ENCODE data around the gene PUS1.
"Not testable (repeated sequence)": the region's sequence is repeated elsewhere in the genome, so short reads cannot be mapped to it uniquely, and the experiment has no call there.

PUS1 gene

DNA sequence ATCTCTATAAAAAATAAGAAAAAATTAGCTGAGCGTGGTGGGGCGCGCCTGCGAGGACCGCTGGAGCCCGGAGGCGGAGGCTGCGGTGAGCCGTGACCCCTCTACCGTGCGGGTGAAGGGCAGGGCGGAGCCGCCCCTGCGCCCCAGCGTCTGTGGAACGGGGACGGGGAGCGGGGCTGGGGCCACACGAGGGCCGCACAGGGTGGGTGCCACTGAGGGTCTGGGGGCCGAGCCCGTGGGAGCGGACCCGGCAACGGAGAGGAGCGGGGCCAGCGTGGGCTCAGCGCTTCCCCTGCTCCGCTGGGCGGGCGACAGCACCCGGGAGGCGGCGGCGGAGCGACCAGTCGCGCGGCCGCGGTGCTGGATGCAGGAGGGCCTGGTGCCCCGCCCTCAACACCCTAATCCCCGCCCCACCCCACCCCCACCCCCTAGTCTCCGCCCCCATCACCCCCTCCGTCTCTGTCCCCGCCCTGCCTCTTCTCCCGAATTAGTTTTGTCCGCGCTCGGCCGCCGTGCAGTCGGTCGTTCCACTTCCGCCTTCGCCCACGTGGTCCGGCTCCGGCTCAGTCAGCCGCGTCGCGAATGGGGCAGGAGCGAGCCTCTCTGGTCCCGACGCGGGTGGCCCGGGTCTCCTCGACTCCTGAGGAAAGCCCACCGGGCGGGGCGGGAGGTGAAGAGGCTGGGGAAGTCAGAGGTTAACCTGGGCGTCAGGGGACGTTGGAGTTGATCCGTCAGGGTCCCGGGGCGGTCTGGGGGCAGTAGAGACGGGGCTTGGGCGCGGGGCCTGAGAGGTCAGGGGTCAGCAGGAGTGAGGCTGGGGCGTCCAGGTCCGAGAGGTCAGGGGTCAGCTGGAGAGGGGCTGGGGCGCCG, at the start of gene PUS1:
Gene PUS1, plus strand, starts transcription at position 566 of the 870 bp plus-strand sequence. CDS start 447 bp downstream, outside the sequence.
- peak; percentile 91 for DNase-seq

DNA sequence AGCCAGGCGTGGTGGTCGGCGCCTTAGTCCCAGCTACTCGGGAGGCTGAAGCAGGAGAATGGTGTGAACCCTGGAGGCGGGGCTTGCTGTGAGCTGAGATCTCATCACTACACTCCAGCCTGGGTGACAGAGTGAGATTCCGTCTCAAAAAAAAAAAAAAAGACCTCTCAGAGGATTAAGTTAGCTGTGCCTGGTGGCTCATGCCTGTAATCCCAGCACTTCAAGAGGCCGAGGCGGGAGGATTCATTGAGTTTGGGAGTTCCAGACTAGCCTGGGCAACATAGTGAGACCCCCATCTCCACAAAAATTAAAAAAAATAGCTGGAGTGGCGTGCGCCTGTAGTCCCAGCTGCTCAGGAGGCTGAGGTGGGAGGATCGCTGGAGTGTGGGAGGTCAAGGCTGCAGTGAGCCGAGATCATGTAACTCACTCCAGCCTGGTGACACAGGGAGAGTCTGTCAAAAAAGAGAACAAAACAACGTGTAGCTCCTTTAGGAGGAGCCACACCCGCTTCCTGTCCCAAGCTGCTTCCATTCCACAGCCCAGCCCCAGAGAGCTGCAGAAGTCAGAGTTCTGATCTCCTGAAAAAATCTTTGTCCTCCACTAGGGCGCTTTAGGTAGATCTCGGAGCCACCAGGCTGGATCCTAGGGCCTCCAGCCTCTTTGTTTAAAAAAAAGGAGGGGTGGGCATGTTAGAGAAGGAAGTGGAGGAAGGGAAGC, 46.1 kb upstream of the PUS1 start:
- DNase-seq: no peak

DNA sequence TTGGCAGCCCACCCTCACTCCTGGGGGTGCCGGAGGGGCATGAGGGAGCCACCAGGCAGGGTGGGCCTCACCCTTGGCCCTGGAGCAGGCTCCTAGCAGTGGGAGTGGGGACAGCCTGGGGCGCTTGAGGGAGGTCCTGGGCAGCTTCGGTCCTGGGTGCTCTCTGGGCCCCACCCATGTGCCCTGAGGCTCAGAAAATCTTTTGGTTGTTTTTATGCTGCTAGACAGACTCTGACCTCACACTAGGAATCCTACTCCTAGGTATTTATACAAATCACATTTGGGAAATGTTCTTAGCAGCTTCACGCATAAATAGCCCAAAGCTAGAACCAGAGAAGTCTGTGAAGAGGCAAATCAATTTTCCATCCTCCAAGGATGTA, 45.6 kb upstream of the PUS1 start:
- no peak for DNase-seq

DNA sequence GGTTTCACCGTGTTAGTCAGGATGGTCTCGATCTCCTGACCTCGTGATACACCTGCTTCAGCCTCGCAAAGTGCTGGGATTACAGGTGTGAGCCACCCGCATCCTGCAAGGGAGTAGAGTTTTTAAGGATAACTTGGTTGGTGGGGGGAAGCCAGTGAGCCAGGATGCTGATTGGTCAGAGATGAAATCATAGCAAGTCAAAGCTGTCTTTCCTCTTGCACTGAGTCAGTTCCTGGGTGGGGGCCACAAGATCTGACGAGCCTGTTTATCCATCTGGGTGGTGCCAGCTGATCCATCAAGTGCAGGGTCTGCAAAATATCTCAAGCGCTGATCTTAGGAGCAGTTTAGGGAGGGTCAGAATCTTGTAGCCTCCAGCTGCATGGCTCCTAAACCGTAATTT, 44.0 kb upstream of the PUS1 start:
- DNase-seq: not testable (repeated sequence)

DNA sequence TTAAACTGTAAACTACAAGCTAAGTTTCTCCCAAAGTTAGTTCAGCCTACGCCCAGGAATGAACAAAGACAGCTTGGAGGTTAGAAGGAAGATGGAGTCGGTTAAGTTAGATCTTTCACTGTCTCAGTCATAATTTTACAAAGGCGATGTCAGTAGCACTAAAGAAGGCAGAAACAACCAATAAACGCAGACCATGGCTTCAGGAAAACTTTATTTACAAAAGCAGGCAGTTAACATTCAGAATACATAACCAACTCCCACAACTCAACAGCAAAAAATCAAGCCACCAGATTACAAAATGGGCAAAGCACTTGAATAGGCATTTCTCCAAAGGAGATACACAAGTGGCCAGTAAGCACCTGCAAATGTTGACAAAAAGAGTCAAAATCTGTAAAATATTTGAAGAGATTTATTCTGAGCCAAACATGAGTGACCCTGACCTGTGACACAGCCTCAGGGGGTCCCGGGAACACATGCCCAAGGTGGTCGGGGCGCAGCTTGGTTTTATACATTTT, 43.5 kb upstream of the PUS1 start:
- no peak for DNase-seq

DNA sequence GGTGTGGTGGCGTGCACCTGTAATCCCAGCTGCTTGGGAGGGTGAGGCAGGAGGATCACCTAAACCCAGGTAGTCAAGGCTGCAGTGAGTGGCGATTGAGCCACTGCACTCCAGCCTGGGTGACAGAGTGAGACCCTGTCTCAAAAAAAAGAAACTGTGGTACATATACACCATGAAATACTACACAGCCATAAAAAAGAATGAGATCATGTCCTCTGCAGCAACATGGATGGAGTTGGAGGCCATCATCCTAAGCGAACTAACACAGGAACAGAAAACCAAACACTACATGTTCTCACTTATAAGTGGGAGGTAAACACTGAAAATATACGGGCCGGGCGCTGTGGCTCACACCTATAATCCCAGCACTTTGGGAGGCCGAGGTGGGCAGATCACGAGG, 37.4 kb upstream of the PUS1 start:
- not testable (repeated sequence) for DNase-seq

DNA sequence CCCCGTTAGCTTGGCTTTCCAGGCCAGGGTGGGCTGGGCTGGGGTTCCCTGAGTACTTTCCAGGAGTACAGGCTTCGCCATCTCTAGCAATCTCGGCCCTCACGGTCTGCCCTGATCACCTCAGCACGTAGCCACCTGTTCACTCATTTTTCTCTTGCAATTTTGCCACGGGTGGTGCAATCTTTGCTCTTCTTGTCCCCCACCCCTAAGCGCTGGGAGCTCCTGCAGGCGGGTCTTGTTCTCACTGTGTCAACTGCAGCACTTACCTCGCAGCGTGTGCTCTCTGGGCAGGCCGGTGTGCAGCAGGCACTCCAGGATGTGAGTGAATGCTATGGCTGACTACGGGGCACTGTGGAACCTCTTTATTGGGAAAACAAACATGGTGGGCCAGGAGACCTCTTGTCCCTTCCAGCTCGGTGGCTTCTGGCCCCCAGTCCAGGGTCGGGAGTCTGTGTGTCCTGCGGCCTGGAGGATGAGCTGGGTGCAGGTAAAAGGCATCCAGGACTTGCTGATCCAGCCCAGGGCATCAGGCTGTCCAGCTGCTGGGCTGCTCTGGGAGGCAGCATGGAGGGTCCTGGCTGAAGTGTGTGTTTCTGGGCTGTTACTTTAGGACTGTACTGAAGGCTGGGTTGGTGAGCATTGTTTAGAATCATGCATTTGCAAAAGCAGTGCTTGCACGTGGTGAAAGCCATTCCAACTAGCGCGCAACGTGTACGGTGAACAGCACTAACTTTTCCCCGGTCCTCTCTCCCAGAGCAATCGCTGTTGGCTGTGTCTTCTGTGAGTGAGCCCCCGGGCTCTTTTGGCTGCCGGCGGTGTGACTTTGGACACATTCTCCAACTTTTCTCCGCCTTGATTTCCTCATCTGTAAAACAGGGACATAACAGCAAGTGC, 36.1 kb upstream of the PUS1 start:
- DNase-seq: no peak

DNA sequence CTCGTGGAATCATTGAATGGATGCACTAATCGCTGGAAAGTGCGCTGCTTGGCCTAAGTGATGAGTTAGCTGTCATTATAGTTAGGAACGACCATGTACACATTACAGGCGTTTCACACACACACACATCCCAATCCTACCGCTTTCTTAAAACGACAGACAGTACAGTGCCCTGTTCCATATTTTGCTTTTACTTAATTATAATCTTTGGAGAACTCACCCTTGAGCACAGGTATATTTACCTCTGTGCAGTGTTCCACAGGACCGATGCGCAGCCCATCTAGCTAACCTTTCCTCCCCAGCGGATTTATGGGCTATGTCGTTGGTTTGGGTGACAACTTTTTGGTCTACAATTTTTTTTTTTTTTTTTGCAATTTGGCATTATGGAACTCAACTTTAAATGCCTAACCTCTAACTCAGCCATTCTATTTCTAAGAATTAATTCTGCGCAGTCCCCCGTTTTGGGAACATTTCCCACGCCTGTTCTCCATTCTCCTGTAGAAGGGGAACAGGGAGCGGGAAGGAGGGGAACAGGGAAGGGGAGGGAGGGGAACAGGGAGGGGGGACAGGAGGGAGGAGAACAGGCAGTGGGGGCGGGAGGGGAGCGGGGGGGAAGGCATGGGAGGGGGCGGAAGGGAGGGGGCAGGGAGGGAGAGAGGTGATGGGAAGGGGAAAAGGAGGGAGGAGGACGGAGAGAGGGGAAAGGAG, 35.3 kb upstream of the PUS1 start:
- no peak for DNase-seq

DNA sequence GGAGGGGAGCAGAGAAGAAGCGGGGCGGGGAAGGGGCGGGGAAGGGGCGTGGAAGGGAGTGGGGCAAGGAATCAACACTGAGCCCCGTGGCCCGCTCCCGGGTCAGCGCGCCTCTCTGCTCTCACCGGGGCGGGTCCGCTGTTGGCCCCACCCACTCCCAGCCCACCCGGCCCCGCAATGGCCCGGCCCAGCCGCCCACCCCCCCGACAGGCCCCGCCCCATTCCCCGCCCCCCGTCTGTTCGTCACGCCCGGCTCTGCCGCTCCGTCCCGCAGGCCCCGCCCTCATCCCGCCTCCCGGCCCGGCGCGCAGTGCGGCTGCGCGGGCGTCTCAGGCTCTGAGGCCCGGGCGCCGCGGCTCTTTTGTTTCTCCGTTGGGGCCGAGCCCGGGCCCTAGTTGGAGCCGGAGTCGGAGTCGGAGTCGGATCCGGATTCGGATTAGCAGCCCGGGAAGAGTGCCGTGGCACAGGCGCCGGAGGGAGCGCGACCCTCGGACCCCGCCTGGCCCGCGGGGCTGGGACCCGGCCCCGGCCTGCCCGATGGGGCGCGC, 34.7 kb upstream of the PUS1 start, which contains the start of gene ULK1:
Gene ULK1, plus strand, starts transcription at position 310 of the 548 bp plus-strand sequence. CDS start 380 bp downstream, outside the sequence.
- DNase-seq: peak; percentile 80

DNA sequence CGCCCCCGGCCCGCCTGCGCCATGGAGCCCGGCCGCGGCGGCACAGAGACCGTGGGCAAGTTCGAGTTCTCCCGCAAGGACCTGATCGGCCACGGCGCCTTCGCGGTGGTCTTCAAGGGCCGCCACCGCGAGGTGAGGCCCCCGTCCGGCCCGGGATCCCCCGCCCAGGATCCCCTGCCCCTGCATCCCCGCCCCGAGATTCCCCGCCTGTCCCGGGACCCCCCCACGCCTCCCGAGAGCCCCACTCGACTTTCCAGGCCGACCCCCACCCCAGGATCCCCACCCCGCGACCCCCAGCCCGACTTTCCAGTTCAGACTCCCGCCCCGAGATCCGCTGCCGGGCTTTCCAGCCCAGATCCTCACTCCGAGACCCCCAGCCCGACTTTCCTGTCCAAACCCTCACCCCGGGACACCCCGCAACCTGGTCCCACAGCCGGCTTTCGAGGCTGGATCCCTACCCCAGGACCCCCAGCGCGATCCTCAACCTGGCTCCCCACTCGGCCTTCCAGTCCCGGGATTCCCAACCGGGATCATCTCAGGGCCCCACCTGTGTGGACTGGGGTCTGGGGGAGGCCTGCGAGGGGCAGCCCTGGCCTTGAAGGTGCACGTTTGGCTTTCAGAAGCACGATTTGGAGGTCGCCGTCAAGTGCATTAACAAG, 34.0 kb upstream of the PUS1 start:
- DNase-seq: no peak

DNA sequence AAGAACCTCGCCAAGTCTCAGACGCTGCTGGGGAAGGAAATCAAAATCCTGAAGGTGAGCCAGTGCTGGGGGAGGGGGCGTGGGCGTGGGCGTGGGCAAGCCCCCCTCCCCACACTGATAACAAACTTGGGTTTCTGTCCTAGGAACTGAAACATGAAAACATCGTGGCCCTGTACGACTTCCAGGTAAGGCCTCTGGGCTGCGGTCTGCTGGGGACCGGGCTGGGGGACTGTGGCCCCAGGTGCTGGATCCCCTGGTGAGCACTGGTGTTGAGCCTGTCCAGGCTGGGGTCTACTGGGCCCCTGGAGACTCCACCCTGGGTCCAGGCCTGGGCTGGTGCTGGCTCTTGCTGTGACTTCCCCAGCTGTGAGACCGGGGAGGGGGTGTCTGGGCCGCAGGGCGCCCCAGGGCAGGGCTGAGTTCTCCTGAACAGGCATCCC, 33.4 kb upstream of the PUS1 start:
- DNase-seq: no peak

DNA sequence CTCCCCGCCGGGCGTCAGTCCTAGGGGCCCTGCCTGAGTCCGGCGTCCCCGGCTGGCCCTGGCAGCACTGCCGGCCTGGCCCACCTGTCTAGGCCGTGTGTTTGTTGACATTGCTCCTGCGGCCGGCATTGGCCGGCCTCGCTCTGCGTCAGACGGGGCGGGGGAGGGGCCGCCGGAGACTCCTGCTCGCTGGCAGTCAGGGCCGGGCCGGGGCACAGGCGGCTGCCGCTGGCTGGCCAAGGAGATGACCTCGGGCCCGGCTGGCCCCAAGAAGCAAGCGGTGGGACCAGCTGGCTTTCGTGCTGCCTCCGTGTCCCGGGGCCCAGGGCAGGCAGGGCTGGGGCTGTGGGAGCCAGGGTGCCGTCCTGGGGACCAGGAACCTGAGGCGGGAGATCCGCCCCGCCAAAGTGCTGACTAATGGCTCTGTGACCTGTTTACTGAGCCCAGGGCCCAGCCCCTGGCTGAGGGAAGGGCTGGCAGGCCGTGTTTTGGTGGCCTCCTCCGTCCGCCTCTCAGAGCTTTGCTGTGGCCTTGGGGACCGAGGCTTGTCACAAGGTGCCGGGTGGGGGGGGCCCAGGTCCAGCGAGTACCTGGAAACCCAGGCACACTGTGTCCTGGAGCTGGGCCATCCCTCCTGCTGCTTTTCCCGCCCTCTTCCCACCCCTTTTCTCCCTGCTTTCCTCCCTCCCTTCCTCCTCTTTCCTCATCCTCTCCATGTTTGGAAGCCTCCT, 32.8 kb upstream of the PUS1 start:
- peak; percentile 23 for DNase-seq

DNA sequence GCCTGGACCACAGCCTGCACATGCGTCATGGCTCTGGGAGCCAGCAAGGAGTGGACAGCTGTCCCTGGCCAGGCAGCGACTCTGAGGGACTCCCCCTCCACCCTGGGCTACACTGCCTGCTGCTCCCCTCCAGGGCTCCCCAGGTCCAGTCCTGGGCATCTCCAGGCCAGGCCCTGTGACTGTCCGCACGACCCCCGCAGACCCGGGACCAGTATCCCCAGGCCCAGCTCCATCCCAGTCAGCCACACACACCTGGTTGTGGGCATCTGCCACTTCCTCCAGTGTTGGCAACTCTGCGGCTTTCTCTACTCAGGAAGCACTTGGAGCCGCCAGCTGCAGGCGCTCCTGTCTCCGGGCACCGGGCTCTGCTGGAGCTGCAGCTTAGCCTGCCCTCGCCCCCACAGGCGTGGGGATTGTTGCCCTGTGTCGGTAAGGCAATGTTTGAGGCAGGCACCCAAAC, 32.2 kb upstream of the PUS1 start:
- DNase-seq: peak; percentile 29

DNA sequence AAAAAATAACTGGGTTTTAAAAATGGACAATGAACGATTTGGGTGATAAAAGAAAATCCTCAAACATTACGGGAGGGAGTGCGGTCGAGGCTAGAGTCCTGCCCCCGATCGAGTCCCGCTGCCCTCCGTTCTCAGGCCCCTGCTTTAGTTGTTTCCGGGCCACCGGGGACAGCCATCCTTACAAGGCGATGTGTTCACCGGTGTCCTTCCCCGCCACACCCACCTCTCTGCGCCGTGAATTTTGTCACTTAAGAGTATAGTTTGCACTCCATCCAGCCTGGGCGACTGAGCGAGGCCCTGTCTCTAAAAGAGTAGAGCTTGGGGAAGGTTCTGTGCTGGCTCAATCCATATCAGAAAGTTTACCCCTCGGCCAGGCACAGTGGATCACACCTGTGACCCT, 31.8 kb upstream of the PUS1 start:
- no peak for DNase-seq

DNA sequence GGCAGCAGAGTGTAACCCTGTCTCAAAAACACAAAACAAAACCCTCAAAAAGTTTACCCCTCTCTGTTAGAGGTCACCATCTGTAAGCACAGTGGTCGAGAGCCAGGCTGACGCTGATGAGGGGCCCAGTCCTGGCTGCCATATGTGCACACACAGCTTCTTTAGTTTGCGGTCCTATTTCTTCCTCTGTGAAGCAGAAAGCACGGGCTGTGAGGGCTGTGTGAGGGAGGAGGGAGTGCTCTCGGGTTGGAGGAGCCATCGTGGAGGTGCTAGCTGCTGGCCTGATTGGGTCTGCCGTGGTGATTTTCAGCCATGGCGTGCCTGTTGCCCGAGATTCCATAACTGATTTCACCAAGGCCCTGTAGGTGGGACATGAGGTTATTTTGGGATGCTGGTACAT, 31.2 kb upstream of the PUS1 start:
- no peak for DNase-seq

DNA sequence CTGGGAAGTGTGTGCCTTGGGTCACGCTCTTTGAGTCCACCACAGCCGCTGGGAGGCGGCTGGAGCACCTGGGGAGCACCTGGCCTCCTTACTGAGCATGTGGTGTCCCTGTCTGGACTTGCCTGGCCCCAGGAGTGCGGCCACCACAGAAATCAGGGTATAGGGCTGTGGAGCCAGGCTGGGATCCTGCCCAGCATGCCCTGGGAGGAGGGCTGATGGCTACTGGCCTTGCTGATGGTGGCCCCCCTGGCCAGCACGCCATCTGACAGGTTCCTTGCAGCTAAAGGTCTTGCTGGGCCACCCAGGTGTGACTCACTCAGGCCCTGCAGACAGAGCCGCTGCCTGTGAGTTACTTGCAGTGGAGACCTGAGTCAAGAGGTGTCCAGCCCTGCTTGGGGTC, 28.7 kb upstream of the PUS1 start:
- DNase-seq: no peak

DNA sequence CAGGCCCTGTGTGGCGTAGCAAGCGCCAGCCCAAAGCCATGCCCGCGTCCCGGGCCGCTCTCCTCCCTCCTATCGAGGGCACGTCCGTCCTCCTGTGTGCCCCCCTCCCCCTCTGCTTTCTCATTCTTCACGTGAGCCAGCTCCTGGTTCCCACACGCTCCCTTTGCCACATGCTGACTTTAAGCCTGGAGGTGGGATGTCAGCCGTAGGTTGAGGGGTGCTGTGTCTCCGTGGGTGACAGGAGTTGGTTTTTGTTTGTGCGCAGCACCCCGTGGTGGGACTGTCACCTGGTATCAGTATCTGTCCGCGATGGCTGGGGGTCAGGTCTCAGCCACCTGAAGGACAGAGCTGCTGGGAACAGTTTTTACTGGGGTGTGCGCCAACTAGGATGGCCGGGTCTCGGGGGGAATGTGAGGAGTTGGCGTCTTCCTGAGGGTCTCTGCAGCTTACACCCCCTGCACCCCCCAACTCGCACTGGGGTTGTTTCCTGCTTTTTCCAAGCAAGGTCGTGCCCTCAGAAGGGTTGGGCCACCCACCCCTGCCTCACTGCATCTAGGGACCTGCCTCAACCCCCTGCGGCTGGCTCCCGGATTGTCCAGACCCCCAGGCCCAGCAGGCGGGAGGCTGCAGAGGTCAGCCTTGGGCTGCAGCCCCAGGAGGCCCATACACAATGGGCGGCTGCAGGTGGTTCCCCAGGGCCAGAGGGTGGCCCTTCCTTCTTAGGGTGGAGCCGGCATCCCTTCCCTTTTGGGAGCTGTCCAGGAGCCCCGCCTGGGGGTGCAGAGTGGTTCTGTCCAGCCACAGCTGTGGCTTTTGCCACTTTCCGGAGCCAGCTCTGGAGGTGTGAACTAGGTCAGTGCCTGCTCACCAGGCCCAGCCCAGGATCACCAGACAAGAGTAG, 27.4 kb upstream of the PUS1 start:
- no peak for DNase-seq

DNA sequence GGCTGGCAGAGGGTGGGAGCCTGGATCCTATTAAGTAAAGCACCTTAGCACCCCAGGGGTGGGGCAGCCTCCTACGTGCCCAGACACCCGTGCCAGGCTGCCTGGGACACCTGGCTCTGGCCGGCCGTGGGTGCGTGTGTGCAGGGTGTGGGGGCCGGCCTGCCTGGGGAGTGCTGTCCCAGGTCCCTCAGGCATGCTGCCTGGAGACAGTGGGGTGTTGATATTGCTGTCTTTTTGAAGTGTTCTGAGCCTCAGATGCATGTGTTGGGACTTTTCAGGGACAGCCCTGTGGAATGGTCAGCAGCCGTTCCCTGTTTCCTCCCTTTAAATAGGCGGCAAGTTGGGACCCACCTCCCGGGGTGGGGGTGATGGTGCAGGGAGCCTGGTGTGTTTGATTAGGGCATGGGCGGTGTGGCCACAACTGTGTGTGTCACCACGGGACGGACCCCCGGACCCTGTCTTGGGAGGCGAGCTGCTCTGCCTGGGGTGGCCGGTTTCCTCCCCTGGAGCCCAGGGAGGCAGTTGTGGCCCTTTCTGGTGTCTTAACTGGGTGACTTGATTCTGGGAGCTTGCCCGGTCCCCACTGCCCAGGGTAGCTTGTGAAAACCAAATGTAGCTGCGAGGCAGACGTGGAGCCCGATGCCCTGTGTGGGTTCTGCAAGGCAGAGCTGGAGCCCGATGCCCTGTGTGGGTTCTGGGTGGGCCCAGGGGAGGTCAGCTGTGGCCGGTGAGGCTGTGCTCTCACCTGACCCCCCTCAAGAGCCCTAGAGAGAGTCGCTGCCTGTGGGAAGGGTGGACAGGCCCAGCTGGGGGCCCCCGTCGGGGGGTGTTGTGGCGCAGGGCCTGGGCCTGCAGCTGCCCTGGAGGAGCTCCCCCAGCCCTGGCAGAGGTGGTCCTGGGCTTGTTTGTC, 26.5 kb upstream of the PUS1 start:
- no peak for DNase-seq
